Peyer's patch (tissue), 4 donors: ENCODE results near the gene RBL1. TPM values are rescaled to one million over a fixed set of nuclear protein-coding genes. Genes with fewer than 3 reads are reported as not detected.

Experiments
- DNase-seq, 3 donors: peaks; one replicate each; pipeline ENCODE4 v3.0.0-alpha.2; 2017 to 2019
- H3K27ac ChIP-seq, 4 donors: fragments of 200-600 bp; sonication (generic); one replicate each; pipeline ENCODE4 v1.5.1; 2016 to 2019
- H3K27me3 ChIP-seq, 2 donors: fragments of 200-600 bp; sonication (generic); one replicate each; pipeline ENCODE4 v1.5.1; 2019
- H3K36me3 ChIP-seq, 3 donors: fragments of 200-600 bp; sonication (generic); one replicate each; pipeline ENCODE4 v1.5.1; 2016 to 2019
- H3K4me1 ChIP-seq, 4 donors: fragments of 200-600 bp; sonication (generic); one replicate each; pipeline ENCODE4 v1.5.1; 2016 to 2019
- H3K4me3 ChIP-seq, 4 donors: fragments of 200-600 bp; sonication (generic); 1 replicate in 3 of 4; 2 replicates in 1 of 4; pipeline ENCODE4 v1.5.1; 2016 to 2019; ENCODE audit warnings: mild to moderate bottlenecking in 1 of 4
- H3K9me3 ChIP-seq, 4 donors: fragments of 200-600 bp; sonication (generic); one replicate each; pipeline ENCODE4 v1.5.1; 2016 to 2019; ENCODE audit warnings: mild to moderate bottlenecking in 1 of 4
- POLR2A ChIP-seq, 2 donors: fragments of 450-650 bp; IDR thresholded peaks; one replicate each; pipeline ENCODE4 v1.5.1; 2017; ENCODE audit warnings: antibody characterized with exemption in 2 of 2, mild to moderate bottlenecking in 2 of 2, moderate library complexity in 2 of 2
- total RNA-seq, 4 donors: library from RNA; depleted of rRNA; stranded (reverse); fragments of >200 nt; gene quantifications; one replicate each; pipeline ENCODE4 v1.1.0, GENCODE V29; 2016
- TF ChIP-seq, protein P1 (sequence below), 6 experiments: fragments of 450-650 bp in 4 of 6; fragments of 200-600 bp in 2 of 6; sonication (generic) in 1 of 6; IDR thresholded peaks; one replicate each; pipeline ENCODE4 v1.5.1; 2017 to 2019; ENCODE audit warnings: antibody characterized with exemption in 6 of 6, mild to moderate bottlenecking in 3 of 6, moderate library complexity in 1 of 6

RBL1 gene
- total RNA-seq, 4 donors from 2014 or later = 5.8 to 33.8 (median 5.9) TPM

DNA sequence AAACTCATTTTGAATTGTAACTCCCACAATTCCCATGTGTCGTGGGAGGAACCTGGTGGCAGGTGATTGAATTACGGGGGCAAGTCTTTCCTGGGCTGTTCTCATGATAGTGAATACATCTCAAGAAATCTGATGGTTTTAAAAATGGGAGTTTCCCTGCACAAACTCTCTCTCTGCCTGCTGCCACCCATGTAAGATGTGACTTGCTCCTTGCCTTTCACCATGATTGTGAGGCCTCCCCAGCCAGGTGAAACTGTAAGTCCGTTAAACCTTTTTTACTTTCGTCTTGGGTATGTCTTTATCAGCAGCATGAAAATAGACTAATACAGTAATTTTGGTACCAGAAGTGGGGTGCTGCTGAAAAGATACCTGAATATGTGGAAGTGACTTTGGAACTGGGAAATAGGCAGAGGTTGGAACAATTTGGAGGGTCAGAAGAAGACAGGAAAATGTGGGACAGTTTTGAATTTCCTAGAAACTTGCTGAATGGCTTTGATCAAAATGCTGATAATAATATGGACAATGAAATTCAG is 102.9 kb downstream of the RBL1 start:
- TF ChIP-seq, protein P1, sequence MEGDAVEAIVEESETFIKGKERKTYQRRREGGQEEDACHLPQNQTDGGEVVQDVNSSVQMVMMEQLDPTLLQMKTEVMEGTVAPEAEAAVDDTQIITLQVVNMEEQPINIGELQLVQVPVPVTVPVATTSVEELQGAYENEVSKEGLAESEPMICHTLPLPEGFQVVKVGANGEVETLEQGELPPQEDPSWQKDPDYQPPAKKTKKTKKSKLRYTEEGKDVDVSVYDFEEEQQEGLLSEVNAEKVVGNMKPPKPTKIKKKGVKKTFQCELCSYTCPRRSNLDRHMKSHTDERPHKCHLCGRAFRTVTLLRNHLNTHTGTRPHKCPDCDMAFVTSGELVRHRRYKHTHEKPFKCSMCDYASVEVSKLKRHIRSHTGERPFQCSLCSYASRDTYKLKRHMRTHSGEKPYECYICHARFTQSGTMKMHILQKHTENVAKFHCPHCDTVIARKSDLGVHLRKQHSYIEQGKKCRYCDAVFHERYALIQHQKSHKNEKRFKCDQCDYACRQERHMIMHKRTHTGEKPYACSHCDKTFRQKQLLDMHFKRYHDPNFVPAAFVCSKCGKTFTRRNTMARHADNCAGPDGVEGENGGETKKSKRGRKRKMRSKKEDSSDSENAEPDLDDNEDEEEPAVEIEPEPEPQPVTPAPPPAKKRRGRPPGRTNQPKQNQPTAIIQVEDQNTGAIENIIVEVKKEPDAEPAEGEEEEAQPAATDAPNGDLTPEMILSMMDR (IDR thresholded peaks at IDR 0.05) = peak in 1 of 6 experiments; percentile 14
- no peak for TF ChIP-seq POLR2A (IDR thresholded peaks at IDR 0.05)
- DNase-seq = no peak
- H3K4me1 ChIP-seq = no peaks in the 10 kb centered on the region

DNA sequence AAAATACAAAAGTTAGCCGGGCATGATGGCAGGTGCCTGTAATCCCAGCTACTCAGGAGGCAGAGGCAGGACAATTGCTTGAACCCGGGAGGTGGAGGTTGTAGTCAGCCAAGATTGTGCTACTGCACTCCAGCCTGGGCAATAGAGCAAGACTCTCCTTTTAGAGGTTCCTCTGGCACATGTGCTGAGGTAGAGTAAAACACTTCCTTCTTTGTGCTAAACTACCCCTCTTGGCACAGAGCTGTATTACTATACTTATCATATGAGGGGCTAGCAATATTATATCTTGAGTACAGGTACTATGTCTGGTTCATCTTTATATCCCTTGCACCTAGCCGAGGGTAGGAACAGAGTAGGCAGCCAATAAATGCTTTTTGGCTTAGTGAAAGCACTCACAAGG is 104.1 kb downstream of the RBL1 start:
- no peaks in the 10 kb centered on the region for H3K4me1 ChIP-seq
- TF ChIP-seq POLR2A (IDR thresholded peaks at IDR 0.05) = no peak
- no peak overlapping the region for H3K27ac ChIP-seq
- peaks cover 0 to 7% (median 0%) of the 10 kb centered on the region in 3 donors for H3K36me3 ChIP-seq
- H3K27me3 ChIP-seq = no peaks in the 10 kb centered on the region
- DNase-seq = no peak
- H3K9me3 ChIP-seq = no peaks in the 10 kb centered on the region
- no peak overlapping the region for H3K4me3 ChIP-seq

More for the DNA sequence above, 102.9 kb downstream of the RBL1 start:
- Histone ChIP-seq H3K27ac (no peak overlapping the region), H3K27me3 (no peaks in the 10 kb centered on the region), H3K9me3 (no peaks in the 10 kb centered on the region), H3K36me3 (peaks cover 0 to 7% (median 0%) of the 10 kb centered on the region in 3 donors), H3K4me3 (no peak overlapping the region)

DNA sequence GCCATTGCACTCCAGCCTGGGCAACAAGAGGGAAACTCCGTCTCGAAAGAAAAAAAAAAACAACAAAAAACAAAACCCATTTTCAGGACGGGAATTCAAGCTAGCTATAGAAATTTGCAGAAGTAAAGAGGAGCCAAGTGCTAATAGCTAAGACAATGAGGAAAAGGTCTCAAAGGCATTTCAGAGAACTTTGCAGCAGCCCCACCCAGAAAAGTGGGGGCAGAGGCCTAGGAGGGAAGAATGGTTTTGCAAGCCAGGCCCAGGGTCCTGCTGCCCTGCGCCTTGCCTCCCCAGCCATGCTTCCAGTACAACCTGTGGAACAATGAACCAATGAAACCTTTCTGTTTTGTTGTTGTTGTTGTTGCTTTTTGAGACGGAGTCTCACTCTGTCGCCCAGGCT is 106.0 kb downstream of the RBL1 start:
- Histone ChIP-seq H3K4me1 (no peaks in the 10 kb centered on the region), H3K9me3 (no peaks in the 10 kb centered on the region), H3K4me3 (no peak overlapping the region), H3K27me3 (no peaks in the 10 kb centered on the region), H3K36me3 (no peaks in the 10 kb centered on the region), H3K27ac (no peak overlapping the region)
- no peak for DNase-seq
- TF ChIP-seq, protein P1 (IDR thresholded peaks at IDR 0.05) = no peak
- no peak for TF ChIP-seq POLR2A (IDR thresholded peaks at IDR 0.05)

DNA sequence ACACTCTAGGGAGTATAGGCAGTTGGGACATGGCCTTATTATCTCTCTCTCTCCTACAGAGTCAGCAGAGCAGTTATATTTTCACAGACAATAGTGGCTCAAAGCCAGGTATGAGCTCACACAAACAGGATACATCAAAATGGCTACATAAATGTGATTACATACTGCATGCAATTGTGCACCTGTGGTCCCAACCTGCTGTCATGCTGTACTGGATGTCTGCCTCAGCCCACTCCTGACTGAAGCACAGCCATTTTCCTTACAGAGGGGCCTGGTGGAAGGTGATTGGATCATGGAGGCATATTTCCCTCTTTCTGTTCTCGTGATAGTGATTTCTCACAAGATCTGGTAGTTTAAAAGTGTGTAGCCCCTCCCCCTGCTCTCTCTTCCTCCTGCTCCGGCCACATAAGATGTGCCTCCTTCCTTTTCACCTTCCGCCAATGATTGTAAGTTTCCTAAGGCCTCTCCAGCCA is 107.3 kb downstream of the RBL1 start:
- no peaks in the 10 kb centered on the region for H3K4me1 ChIP-seq

DNA sequence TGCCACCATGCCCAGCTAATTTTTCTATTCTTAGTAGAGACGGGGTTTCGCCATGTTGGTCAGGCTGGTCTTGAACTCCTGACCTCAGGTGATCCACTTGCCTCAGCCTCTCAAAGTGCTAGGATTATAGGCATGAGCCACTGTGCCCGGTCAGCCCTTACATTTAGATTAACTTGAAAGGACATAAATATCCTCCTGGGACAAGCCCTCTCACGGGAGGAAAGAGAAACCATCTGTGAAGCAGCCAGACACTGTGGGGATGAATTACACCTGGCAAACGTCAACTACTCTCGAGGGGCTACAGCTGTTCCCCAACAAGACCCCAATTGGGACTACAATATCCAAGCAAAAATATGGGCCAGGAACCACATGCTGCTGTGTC is 111.5 kb downstream of the RBL1 start:
- DNase-seq = no peak
- Histone ChIP-seq H3K27ac (no peak overlapping the region), H3K9me3 (no peaks in the 10 kb centered on the region), H3K4me1 (no peaks in the 10 kb centered on the region), H3K4me3 (no peak overlapping the region), H3K27me3 (no peaks in the 10 kb centered on the region), H3K36me3 (no peaks in the 10 kb centered on the region)
- no peak for TF ChIP-seq POLR2A (IDR thresholded peaks at IDR 0.05)
- TF ChIP-seq, protein P1 (IDR thresholded peaks at IDR 0.05) = no peak

More for the DNA sequence above, 107.3 kb downstream of the RBL1 start:
- no peaks in the 10 kb centered on the region for H3K9me3 ChIP-seq
- DNase-seq = no peak
- H3K4me3 ChIP-seq = no peak overlapping the region
- no peaks in the 10 kb centered on the region for H3K27me3 ChIP-seq
- no peak overlapping the region for H3K27ac ChIP-seq
- TF ChIP-seq, protein P1 (IDR thresholded peaks at IDR 0.05) = no peak
- TF ChIP-seq POLR2A (IDR thresholded peaks at IDR 0.05) = no peak
- H3K36me3 ChIP-seq = no peaks in the 10 kb centered on the region

DNA sequence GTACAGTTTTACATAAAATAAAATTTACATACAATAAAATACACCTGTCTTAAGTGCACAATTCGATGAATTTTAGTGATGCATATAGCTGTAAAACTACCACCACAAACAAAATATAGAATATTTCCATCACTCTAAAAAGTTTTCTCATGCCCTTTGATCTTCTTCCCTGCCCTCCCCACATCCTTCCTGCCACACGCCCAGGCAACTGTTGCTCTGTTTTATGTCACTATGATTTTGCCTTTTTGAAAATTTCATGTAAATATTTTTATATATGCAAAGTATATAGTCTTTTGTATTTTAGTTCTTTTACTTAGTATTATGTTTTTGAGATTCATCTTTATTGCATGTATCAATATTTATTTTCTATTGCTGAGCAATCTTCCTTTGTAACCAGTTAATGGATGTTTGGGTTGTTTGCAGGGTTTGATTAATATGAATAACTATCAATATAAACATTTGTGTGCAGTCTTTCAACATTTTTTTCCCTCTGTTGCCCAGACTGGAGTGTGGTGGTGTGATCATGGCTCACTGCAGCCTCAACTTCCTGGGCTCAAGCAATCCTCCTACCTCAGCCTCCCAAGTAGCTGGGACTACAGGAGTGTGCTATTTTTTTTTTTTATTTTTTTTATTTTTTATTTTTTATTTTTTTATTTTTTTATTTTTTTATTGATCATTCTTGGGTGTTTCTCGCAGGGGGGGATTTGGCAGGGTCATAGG is 120.5 kb downstream of the RBL1 start:
- Histone ChIP-seq H3K36me3 (no peaks in the 10 kb centered on the region), H3K4me1 (peaks cover 0 to 17% (median 7%) of the 10 kb centered on the region in 4 donors), H3K9me3 (no peaks in the 10 kb centered on the region), H3K4me3 (no peak overlapping the region), H3K27me3 (no peaks in the 10 kb centered on the region), H3K27ac (no peak overlapping the region)
- DNase-seq = peak in 2 of 3 donors; percentile 67 to 75
- TF ChIP-seq, protein P1 (IDR thresholded peaks at IDR 0.05) = no peak
- no peak for TF ChIP-seq POLR2A (IDR thresholded peaks at IDR 0.05)
